ENCODE data around the gene NCK2.

NCK2 gene

GRCh38 chr2:105857076-105857740 lies 112.5 kb downstream of the NCK2 start:
- DNase-seq, result no peak

GRCh38 chr2:105858868-105859693 lies 114.4 kb downstream of the NCK2 start:
- DNase-seq, result no peak

- no peak for DNase-seq
These were observed 114.9 kb downstream of the NCK2 start for GRCh38 chr2:105859694-105859951.

- no peak for DNase-seq
These were observed 115.9 kb downstream of the NCK2 start for GRCh38 chr2:105860567-105860966.

GRCh38 chr2:105861200-105861599 lies 116.5 kb downstream of the NCK2 start:
- no peak for DNase-seq

- DNase-seq, result no peak
These were observed 118.1 kb downstream of the NCK2 start for GRCh38 chr2:105862843-105863242.

- no peak for DNase-seq
These were observed 119.5 kb downstream of the NCK2 start for GRCh38 chr2:105864262-105864661.

- no peak for DNase-seq
These were observed 120.7 kb downstream of the NCK2 start for GRCh38 chr2:105865222-105865913.

- peak; percentile 47 for DNase-seq
These were observed 121.8 kb downstream of the NCK2 start for GRCh38 chr2:105866216-105867185.

GRCh38 chr2:105867587-105867986 lies 122.9 kb downstream of the NCK2 start:
- DNase-seq, result no peak

GRCh38 chr2:105868060-105868459 lies 123.3 kb downstream of the NCK2 start:
- DNase-seq, result no peak

GRCh38 chr2:105869341-105869740 lies 124.6 kb downstream of the NCK2 start:
- no peak for DNase-seq

GRCh38 chr2:105870062-105870461 lies 125.3 kb downstream of the NCK2 start:
- DNase-seq, result no peak

- DNase-seq, result no peak
These were observed 126.1 kb downstream of the NCK2 start for GRCh38 chr2:105870858-105871257.

- DNase-seq, result no peak
These were observed 127.5 kb downstream of the NCK2 start for GRCh38 chr2:105872142-105872728.

- DNase-seq, result no peak
These were observed 128.1 kb downstream of the NCK2 start for GRCh38 chr2:105872830-105873229.

GRCh38 chr2:105873281-105873680 lies 128.6 kb downstream of the NCK2 start:
- DNase-seq, result no peak

- DNase-seq, result no peak
These were observed 129.0 kb downstream of the NCK2 start for GRCh38 chr2:105873721-105874120.

- no peak for DNase-seq
These were observed 129.8 kb downstream of the NCK2 start for GRCh38 chr2:105874466-105874865.

GRCh38 chr2:105875241-105875640 lies 130.5 kb downstream of the NCK2 start:
- DNase-seq, result no peak

GRCh38 chr2:105876191-105876590 lies 131.5 kb downstream of the NCK2 start:
- DNase-seq, result no peak

GRCh38 chr2:105877945-105878344 lies 133.2 kb downstream of the NCK2 start:
- DNase-seq, result no peak
